GM12878 (cell line): ENCODE results near the gene VWA7. TPM values are rescaled to one million over a fixed set of nuclear protein-coding genes. Genes with fewer than 3 reads are reported as not detected.

Experiments used
- BACH1 ChIP-seq: fragments of 450-650 bp; IDR thresholded peaks from 2 replicates; pipeline ENCODE4 v1.6.1; 2017; ENCODE audit warnings: mild to moderate bottlenecking, borderline replicate concordance
- BCLAF1 ChIP-seq: fragments of 450-650 bp; IDR thresholded peaks from 2 replicates; pipeline ENCODE4 v1.6.1; 2017; ENCODE audit warnings: antibody characterized with exemption, mild to moderate bottlenecking, moderate library complexity
- CHD2 ChIP-seq: IDR thresholded peaks from 2 replicates; pipeline ENCODE4 v1.6.1; 2011; ENCODE audit warnings: low read depth, low read length, improper control_type of control experiment, borderline replicate concordance
- E4F1 ChIP-seq: fragments of 450-650 bp; IDR thresholded peaks from 2 replicates; pipeline ENCODE4 v1.6.1; 2018; ENCODE audit warnings: borderline replicate concordance, mild to moderate bottlenecking; ENCODE audit not compliant: partially characterized antibody
- EED ChIP-seq: sonication (generic); IDR thresholded peaks from 2 replicates; pipeline ENCODE4 v1.6.1; 2016; ENCODE audit warnings: antibody characterized with exemption, low read depth
- EZH2 ChIP-seq: IDR thresholded peaks from 2 replicates; pipeline ENCODE4 v1.6.1; 2012; ENCODE audit warnings: low read depth, mild to moderate bottlenecking, control low read depth, inconsistent platforms, low read length, borderline replicate concordance; ENCODE audit not compliant: control insufficient read depth
- NBN ChIP-seq: fragments of 450-650 bp; IDR thresholded peaks from 2 replicates; pipeline ENCODE4 v1.6.1; 2016
- SIN3A ChIP-seq: IDR thresholded peaks from 2 replicates; pipeline ENCODE4 v1.6.1; 2012; ENCODE audit warnings: low read depth, low read length, improper control_type of control experiment
- SPI1 ChIP-seq: IDR thresholded peaks from 2 replicates; pipeline ENCODE4 v1.6.1; 2011; ENCODE audit warnings: low read depth, mild to moderate bottlenecking, low read length, moderate library complexity, borderline replicate concordance; ENCODE audit not compliant: insufficient read depth
- SREBF2 ChIP-seq: IDR thresholded peaks from 2 replicates; pipeline ENCODE4 v1.6.1; 2012; ENCODE audit warnings: mild to moderate bottlenecking, low read length
- TCF3 ChIP-seq: IDR thresholded peaks from 2 replicates; pipeline ENCODE4 v1.6.1; 2012; ENCODE audit warnings: low read depth, mild to moderate bottlenecking, low read length, borderline replicate concordance; ENCODE audit not compliant: insufficient read depth
- YY1 ChIP-seq: IDR thresholded peaks from 2 replicates; pipeline ENCODE4 v1.6.1; 2011; ENCODE audit warnings: low read depth, mild to moderate bottlenecking, low read length
- ZNF24 ChIP-seq: fragments of 450-650 bp; IDR thresholded peaks from 2 replicates; pipeline ENCODE4 v1.6.1; 2017; ENCODE audit warnings: antibody characterized with exemption, mild to moderate bottlenecking
- polyA plus RNA-seq, 11 experiments: library from polyadenylated mRNA; depleted of rRNA in 4 of 11; unstranded in 6 of 11; stranded (reverse) in 5 of 11; fragments of >200 nt; fragmentation: Nextera tagmentation in 4 of 11; fragmentation: Illumina TruSeq in 1 of 11; extraction: Ambion mirVana in 4 of 11; extraction: Trizol in 1 of 11; gene quantifications; 1 replicate in 1 of 11; 2 replicates in 10 of 11; pipeline versions ENCODE4 v1.2.1 to v1.2.3, GENCODE V29; 2011 to 2016; ENCODE audit warnings: inconsistent platforms in 2 of 11, missing spikeins in 2 of 11, low read depth in 1 of 11
- total RNA-seq, 4 experiments: library from RNA; depleted of rRNA in 3 of 4; stranded (reverse); fragments of >200 nt in 3 of 4; fragmentation: Illumina TruSeq in 1 of 4; extraction: Trizol in 1 of 4; gene quantifications; 2 replicates each; pipeline versions ENCODE4 v1.2.1 to v1.2.3, GENCODE V29; 2013 to 2021
- TF ChIP-seq, protein P1 (sequence below): fragments of 450-650 bp; IDR thresholded peaks from 2 replicates; pipeline ENCODE4 v1.6.1; 2017; ENCODE audit warnings: mild to moderate bottlenecking, moderate library complexity
- TF ChIP-seq, protein P2 (sequence below): fragments of 450-650 bp; IDR thresholded peaks from 2 replicates; pipeline ENCODE4 v1.6.1; 2016; ENCODE audit warnings: mild to moderate bottlenecking

VWA7 gene
- total and polyA plus RNA-seq, 10 of the 15 experiments (the other 5 are each of a cell fraction or from before 2014, with no cell fraction given) = 0.11 to 3.1 (median 1.2) TPM; not detected in 1

DNA sequence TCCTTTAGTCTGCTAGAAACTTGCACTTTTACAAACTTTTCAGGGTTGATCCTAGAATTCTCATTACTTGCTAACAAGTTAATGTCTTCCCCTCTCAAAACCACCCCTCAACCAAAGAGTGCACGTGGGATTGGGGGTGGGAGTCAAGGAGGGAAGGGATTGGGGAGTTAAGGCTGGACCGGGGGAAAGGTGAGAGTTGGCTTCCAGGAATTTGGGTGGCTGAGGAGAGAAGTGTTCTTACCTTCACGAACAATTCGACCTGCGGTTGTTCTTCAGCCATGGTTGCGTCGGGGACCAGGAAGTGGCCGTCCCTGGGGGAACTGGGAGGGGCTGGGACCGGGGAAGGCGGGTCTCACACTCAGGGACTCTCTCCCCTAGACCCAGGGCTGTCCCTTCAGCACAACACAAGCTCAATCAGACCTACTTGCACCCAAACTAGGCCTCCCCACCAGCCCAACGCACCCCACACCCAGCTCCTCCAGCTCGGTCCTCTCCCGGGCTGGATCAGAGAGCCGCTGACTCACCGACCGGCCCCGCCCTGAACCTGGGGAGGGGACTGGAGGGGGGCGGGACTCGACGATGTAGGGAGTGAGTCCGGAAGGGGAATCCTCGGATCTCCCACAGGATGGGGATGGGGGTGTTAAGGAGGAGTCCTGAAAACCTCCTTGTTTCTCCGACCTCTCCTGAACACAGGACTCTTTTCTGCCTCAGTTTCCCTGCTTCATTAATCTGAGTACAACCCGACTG, 40.9 kb downstream of the VWA7 start, which contains the start of gene CLIC1 (continued):
- no peak for TF ChIP-seq SREBF2
- TF ChIP-seq YY1 = peak; percentile 85
- peak; percentile 47; the same call in 1 of the 2 replicates for TF ChIP-seq NBN
- peak; percentile 76; the same call in 1 of the 2 replicates for TF ChIP-seq BACH1
- TF ChIP-seq E4F1 = peak; percentile 82
- TF ChIP-seq SIN3A = peak; percentile 58; the same call in 1 of the 2 replicates
- TF ChIP-seq EED = peak; percentile 52
- peak; percentile 38; the same call in 1 of the 2 replicates for TF ChIP-seq CHD2
- TF ChIP-seq, protein P1, sequence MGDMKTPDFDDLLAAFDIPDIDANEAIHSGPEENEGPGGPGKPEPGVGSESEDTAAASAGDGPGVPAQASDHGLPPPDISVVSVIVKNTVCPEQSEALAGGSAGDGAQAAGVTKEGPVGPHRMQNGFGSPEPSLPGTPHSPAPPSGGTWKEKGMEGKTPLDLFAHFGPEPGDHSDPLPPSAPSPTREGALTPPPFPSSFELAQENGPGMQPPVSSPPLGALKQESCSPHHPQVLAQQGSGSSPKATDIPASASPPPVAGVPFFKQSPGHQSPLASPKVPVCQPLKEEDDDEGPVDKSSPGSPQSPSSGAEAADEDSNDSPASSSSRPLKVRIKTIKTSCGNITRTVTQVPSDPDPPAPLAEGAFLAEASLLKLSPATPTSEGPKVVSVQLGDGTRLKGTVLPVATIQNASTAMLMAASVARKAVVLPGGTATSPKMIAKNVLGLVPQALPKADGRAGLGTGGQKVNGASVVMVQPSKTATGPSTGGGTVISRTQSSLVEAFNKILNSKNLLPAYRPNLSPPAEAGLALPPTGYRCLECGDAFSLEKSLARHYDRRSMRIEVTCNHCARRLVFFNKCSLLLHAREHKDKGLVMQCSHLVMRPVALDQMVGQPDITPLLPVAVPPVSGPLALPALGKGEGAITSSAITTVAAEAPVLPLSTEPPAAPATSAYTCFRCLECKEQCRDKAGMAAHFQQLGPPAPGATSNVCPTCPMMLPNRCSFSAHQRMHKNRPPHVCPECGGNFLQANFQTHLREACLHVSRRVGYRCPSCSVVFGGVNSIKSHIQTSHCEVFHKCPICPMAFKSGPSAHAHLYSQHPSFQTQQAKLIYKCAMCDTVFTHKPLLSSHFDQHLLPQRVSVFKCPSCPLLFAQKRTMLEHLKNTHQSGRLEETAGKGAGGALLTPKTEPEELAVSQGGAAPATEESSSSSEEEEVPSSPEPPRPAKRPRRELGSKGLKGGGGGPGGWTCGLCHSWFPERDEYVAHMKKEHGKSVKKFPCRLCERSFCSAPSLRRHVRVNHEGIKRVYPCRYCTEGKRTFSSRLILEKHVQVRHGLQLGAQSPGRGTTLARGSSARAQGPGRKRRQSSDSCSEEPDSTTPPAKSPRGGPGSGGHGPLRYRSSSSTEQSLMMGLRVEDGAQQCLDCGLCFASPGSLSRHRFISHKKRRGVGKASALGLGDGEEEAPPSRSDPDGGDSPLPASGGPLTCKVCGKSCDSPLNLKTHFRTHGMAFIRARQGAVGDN = peak; percentile 70
- TF ChIP-seq, protein P2, sequence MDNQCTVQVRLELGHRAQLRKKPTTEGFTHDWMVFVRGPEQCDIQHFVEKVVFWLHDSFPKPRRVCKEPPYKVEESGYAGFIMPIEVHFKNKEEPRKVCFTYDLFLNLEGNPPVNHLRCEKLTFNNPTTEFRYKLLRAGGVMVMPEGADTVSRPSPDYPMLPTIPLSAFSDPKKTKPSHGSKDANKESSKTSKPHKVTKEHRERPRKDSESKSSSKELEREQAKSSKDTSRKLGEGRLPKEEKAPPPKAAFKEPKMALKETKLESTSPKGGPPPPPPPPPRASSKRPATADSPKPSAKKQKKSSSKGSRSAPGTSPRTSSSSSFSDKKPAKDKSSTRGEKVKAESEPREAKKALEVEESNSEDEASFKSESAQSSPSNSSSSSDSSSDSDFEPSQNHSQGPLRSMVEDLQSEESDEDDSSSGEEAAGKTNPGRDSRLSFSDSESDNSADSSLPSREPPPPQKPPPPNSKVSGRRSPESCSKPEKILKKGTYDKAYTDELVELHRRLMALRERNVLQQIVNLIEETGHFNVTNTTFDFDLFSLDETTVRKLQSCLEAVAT = peak; percentile 67; the same call in 1 of the 2 replicates
- no peak for TF ChIP-seq BCLAF1
- TF ChIP-seq SPI1 = peak; percentile 68
- TF ChIP-seq ZNF24 = no peak
- TF ChIP-seq TCF3 = peak; percentile 50; the same call in 1 of the 2 replicates
- TF ChIP-seq EZH2 = no peak
